ENCODE measurements around the gene TLX2.

DNA sequence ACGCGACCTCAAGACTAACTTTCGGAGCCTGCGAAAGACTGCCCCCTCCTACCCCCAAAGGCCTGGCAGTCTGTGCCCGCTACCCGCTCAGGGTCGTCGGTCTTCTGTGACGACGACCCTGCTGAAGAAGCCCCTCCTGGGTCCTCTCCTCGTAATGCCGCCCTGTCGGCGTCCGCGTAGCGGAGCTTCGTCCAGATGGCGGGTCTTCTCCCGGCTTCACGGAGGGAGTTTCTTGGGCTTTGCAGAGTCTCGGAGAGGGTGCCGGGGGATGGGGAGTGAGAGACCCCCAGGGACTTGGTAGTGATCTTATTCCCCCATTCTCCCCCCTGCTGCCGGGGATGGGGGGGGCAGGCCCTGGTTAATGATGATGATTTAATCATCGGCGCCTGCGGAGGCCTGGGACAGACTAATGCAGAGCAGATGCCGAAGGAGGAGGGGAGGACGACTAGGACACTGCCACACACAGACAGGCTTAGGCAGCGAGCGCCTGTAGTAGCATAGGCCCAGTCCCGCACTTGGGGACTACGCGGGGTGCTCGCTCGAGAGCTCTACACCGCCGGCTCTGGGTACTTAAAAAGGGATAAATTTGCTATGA, 6.2 kb upstream of the TLX2 start:
- TF ChIP-seq, protein P1, sequence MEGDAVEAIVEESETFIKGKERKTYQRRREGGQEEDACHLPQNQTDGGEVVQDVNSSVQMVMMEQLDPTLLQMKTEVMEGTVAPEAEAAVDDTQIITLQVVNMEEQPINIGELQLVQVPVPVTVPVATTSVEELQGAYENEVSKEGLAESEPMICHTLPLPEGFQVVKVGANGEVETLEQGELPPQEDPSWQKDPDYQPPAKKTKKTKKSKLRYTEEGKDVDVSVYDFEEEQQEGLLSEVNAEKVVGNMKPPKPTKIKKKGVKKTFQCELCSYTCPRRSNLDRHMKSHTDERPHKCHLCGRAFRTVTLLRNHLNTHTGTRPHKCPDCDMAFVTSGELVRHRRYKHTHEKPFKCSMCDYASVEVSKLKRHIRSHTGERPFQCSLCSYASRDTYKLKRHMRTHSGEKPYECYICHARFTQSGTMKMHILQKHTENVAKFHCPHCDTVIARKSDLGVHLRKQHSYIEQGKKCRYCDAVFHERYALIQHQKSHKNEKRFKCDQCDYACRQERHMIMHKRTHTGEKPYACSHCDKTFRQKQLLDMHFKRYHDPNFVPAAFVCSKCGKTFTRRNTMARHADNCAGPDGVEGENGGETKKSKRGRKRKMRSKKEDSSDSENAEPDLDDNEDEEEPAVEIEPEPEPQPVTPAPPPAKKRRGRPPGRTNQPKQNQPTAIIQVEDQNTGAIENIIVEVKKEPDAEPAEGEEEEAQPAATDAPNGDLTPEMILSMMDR (conservative IDR thresholded peaks at IDR 0.05; ENCODE audit: low read depth, low read length), result no peak
- no peak for TF ChIP-seq EZH2 (IDR thresholded peaks at IDR 0.05; ENCODE audit: borderline replicate concordance, low read depth, low read length, poor library complexity, severe bottlenecking)
